ENCODE results near the gene SNAP29. TPM values are rescaled to one million over a fixed set of nuclear protein-coding genes. Genes with fewer than 3 reads are reported as not detected.
"Not testable (repeated sequence)": the region's sequence is repeated elsewhere in the genome, so short reads cannot be mapped to it uniquely, and the experiment has no call there.

SNAP29 gene
- total and polyA plus RNA-seq, 7 donors = 19.1 to 46.3 (median 27.6) TPM

DNA sequence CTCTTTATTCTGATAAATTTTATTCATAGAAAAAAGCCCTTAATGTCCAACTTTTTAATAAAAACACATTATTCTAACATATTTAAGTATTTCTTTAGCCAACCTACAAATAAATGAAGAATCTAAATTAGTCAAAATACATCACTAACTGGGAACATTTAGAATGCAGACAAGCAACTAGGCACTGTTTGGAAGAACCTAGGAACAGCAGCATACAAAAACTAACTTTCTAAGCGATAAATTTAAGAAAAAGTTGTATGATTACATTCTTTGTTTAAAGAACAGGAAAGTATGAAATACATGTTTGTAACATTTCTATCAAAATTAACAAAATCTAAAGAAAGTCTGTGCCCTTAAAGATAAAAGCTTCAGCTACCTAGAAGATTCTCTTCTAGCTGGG, 35.5 kb upstream of the SNAP29 start:
- no peak for ATAC-seq
- 95 to 100% (median 100%) methylated on average over 1 of the region's 1 CpG for WGBS, 3 donors
- peaks cover 0 to 77% of the 10 kb centered on the region in 2 donors for H3K36me3 ChIP-seq (ENCODE audit: insufficient read depth in 1 of 2, low read depth in 1 of 2)

DNA sequence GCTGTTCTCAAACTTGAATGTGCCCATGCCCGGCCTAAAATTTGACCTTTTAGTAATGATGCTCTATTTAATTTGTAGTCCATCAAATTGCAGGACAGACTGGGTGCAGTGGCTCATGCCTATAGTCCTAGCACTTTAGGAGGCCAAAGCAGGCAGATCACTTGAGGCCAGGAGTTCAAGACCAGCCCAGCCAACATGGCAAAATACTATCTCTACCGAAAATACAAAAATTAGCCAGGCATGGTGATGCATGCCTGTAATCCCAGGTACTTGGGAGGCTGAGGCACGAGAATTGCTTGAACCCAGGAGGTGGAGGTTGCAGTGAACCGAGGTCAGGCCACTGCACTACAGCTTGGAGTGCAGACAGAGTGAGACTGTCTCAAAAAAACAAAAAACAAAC, 33.6 kb upstream of the SNAP29 start:
- H3K27ac ChIP-seq; H3K4me3 ChIP-seq; intact Hi-C loops (cut with DNase I); ATAC-seq; H3K27me3 ChIP-seq (ENCODE audit: insufficient read depth in 3 of 3, low read length in 2 of 3); H3K4me1 ChIP-seq; DNase-seq; H3K9me3 ChIP-seq: not testable (repeated sequence)
- WGBS, 3 donors = 95 to 97% (median 96%) methylated on average over 4 of the region's 4 CpGs
- H3K36me3 ChIP-seq (ENCODE audit: insufficient read depth in 1 of 2, low read depth in 1 of 2) = peaks cover 0 to 77% of the 10 kb centered on the region in 2 donors

More for the DNA sequence above, 35.5 kb upstream of the SNAP29 start:
- Histone ChIP-seq H3K27me3 (ENCODE audit: insufficient read depth in 3 of 3, low read length in 2 of 3) (no peaks in the 10 kb centered on the region), H3K9me3 (no peaks in the 10 kb centered on the region), H3K4me1 (no peaks in the 10 kb centered on the region), H3K4me3 (no peak overlapping the region), H3K27ac (no peak overlapping the region)
- no peak for DNase-seq
- TF ChIP-seq, protein P1, sequence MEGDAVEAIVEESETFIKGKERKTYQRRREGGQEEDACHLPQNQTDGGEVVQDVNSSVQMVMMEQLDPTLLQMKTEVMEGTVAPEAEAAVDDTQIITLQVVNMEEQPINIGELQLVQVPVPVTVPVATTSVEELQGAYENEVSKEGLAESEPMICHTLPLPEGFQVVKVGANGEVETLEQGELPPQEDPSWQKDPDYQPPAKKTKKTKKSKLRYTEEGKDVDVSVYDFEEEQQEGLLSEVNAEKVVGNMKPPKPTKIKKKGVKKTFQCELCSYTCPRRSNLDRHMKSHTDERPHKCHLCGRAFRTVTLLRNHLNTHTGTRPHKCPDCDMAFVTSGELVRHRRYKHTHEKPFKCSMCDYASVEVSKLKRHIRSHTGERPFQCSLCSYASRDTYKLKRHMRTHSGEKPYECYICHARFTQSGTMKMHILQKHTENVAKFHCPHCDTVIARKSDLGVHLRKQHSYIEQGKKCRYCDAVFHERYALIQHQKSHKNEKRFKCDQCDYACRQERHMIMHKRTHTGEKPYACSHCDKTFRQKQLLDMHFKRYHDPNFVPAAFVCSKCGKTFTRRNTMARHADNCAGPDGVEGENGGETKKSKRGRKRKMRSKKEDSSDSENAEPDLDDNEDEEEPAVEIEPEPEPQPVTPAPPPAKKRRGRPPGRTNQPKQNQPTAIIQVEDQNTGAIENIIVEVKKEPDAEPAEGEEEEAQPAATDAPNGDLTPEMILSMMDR (IDR thresholded peaks at IDR 0.05) = no peak
- intact Hi-C loops (cut with DNase I) = no loop called here

DNA sequence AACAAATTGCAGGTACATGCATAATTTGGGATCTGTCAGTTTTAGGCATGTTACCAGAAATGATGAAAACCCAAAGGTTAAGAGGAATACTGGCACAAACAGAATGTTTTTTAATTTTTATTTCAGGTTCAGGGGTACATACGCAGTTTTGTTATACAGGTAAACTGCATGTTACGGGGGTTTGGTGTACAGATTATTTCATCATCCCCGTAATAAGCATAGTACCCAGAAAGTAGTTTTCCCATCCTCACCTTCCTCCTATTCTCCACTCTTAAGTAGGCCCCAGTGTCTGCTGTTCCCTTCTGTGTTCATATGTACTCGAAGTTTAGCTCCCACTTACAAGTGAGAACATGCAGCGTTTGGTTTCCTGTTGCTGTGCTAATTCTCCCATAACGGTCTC, 33.2 kb upstream of the SNAP29 start:
- intact Hi-C loops (cut with DNase I) = no loop called here
- Histone ChIP-seq H3K4me1 (no peaks in the 10 kb centered on the region), H3K27me3 (ENCODE audit: insufficient read depth in 3 of 3, low read length in 2 of 3) (no peaks in the 10 kb centered on the region), H3K27ac (no peak overlapping the region), H3K36me3 (ENCODE audit: insufficient read depth in 1 of 2, low read depth in 1 of 2) (peaks cover 0 to 77% of the 10 kb centered on the region in 2 donors), H3K4me3 (no peak overlapping the region), H3K9me3 (no peaks in the 10 kb centered on the region)
- WGBS, 3 donors = 91 to 93% (median 93%) methylated on average over 6 of the region's 6 CpGs
- ATAC-seq = no peak
- DNase-seq = no peak
- TF ChIP-seq, protein P1 (IDR thresholded peaks at IDR 0.05) = no peak

DNA sequence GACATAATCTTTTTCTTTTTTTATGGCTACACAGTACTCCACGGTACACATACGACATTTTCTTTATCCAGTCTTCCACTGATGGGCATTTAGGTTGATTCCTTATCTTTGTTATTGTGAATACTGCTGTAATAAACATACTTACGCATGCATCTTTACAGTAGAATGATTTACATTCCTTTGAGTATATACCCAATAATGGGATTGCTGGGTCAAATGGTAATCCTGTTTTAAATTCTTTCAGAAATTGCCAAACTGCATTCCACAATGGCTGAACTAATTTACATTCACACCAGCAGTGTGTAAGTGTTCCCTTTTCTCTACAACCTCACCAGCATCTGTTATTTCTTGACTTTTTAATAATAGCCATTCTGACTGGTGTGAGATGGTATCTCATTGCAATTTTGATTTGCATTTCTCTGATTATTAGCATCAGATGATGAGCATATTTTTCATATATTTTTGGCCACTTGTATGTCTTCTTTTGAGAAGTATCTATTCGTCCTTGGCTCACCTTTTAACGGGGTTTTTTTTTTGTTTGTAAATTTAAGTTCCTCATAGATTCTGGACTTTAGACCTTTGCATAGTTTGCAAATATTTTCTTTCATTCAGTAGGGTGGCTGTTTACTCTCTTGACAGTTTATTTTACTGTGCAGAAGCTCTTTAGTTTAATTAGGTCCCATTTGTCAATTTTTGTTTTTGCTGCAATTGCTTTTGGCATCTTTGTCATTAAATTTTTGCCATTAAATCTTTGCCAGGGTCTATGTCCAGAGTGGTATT, 32.2 kb upstream of the SNAP29 start:
- H3K27ac ChIP-seq; DNase-seq; H3K27me3 ChIP-seq (ENCODE audit: insufficient read depth in 3 of 3, low read length in 2 of 3); intact Hi-C loops (cut with DNase I); H3K9me3 ChIP-seq; ATAC-seq; H3K4me3 ChIP-seq; H3K4me1 ChIP-seq: not testable (repeated sequence)
- 97 to 98% (median 97%) methylated on average over 5 of the region's 5 CpGs for WGBS, 3 donors
- peaks cover 0 to 82% of the 10 kb centered on the region in 2 donors for H3K36me3 ChIP-seq (ENCODE audit: insufficient read depth in 1 of 2, low read depth in 1 of 2)

DNA sequence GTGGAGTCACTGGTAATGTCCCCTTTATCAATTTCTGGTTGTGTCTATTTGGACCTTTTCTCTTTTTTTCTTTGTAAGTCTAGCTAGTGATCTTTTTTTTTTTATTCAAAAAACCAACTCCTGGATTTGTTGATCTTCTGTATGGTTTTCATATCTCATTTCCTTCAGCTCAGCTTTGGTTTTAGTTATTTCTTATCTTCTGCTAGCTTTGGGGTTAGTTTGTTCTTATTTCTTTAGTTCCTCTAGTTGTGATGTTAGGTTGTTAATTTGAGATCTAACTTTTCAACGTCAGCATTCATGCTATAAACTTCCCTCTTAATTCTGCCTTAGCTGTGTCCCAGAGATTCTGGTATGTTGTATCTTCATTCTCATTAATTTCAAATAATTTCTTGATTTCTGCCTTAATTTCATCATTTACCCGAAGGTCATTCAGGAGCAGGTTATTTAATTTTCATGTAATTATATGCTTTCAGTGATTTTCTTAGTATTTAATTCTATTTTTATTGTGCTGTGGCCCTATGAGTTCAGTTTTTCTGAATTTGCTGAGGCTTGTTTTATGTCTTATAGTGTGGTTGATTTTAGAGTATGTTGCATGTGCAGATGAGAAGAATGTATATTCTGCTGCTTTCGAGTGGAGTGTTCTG, 29.2 kb upstream of the SNAP29 start:
- Histone ChIP-seq H3K27ac (no peak overlapping the region), H3K27me3 (ENCODE audit: insufficient read depth in 3 of 3, low read length in 2 of 3) (no peaks in the 10 kb centered on the region), H3K4me1 (no peaks in the 10 kb centered on the region), H3K9me3 (no peaks in the 10 kb centered on the region), H3K4me3 (no peak overlapping the region), H3K36me3 (ENCODE audit: insufficient read depth in 1 of 2, low read depth in 1 of 2) (peaks cover 3 to 89% of the 10 kb centered on the region in 2 donors)
- ATAC-seq = no peak
- intact Hi-C loops (cut with DNase I) = no loop called here
- no peak for DNase-seq
- TF ChIP-seq, protein P1 (IDR thresholded peaks at IDR 0.05) = no peak
- WGBS, 3 donors = 95 to 98% (median 96%) methylated on average over 3 of the region's 3 CpGs

Data from psoas muscle (tissue), 8 donors.